ENCODE data around the gene HDHD3.
"Not testable (repeated sequence)": the region's sequence is repeated elsewhere in the genome, so short reads cannot be mapped to it uniquely, and the experiment has no call there.

The HDHD3 gene

GRCh38 chr9:113376634-113377567 is at the start of gene HDHD3:
Gene HDHD3, minus strand, starts transcription at chr9:113376986. Its CDS starts 2,632 bp downstream, at chr9:113374354.
- peak; percentile 8 to 82 for DNase-seq

- DNase-seq: no peak
Measured at GRCh38 chr9:113425072-113425471, 48.3 kb upstream of the HDHD3 start.

- DNase-seq: no peak
Measured at GRCh38 chr9:113421726-113422125, 44.9 kb upstream of the HDHD3 start.

- no peak for DNase-seq
Measured at GRCh38 chr9:113417370-113417769, 40.6 kb upstream of the HDHD3 start.

GRCh38 chr9:113416149-113416721 is 39.4 kb upstream of the HDHD3 start:
- no peak for DNase-seq

- DNase-seq: peak; percentile 83 to 94
Measured at GRCh38 chr9:113410207-113410864, 33.5 kb upstream of the HDHD3 start, which contains the start of the genes C9orf43 and POLE3. Gene C9orf43, plus strand, starts transcription at chr9:113410747. Its CDS starts 2,747 bp downstream, at chr9:113413494. Gene POLE3, minus strand, starts transcription at chr9:113410675. Its CDS starts 382 bp downstream, at chr9:113410293.

- peak in 1 of 2 experiments; percentile 45 for DNase-seq
Measured at GRCh38 chr9:113409883-113410206, 33.1 kb upstream of the HDHD3 start.

- DNase-seq: no peak
Measured at GRCh38 chr9:113409481-113409880, 32.7 kb upstream of the HDHD3 start.

GRCh38 chr9:113406873-113407511 is 30.2 kb upstream of the HDHD3 start:
- DNase-seq: peak in 1 of 2 experiments; percentile 36

GRCh38 chr9:113406353-113406752 is 29.6 kb upstream of the HDHD3 start:
- not testable (repeated sequence) for DNase-seq

- no peak for DNase-seq
Measured at GRCh38 chr9:113403646-113404045, 26.9 kb upstream of the HDHD3 start.

- peak; percentile 81 to 97 for DNase-seq
Measured at GRCh38 chr9:113401027-113401792, 24.4 kb upstream of the HDHD3 start, which contains the start of gene ALAD. Gene ALAD, minus strand, starts transcription at chr9:113401284. Its CDS starts 7,725 bp downstream, at chr9:113393559.

- DNase-seq: no peak
Measured at GRCh38 chr9:113399646-113400200, 22.9 kb upstream of the HDHD3 start.

GRCh38 chr9:113398796-113399195 is 22.0 kb upstream of the HDHD3 start:
- DNase-seq: no peak

GRCh38 chr9:113397203-113397631 is 20.4 kb upstream of the HDHD3 start:
- no peak for DNase-seq

GRCh38 chr9:113395000-113395861 is 18.4 kb upstream of the HDHD3 start:
- no peak for DNase-seq

GRCh38 chr9:113393281-113393680 is 16.5 kb upstream of the HDHD3 start:
- DNase-seq: no peak

- DNase-seq: no peak
Measured at GRCh38 chr9:113391917-113392316, 15.1 kb upstream of the HDHD3 start.

- DNase-seq: no peak
Measured at GRCh38 chr9:113390192-113390960, 13.6 kb upstream of the HDHD3 start.

- DNase-seq: no peak
Measured at GRCh38 chr9:113389451-113389850, 12.7 kb upstream of the HDHD3 start.

Measured in NCI-H526 (cell line).